K562 (cell line): ENCODE measurements around the gene COLEC12. TPM values are rescaled to one million over a fixed set of nuclear protein-coding genes. Genes with fewer than 3 reads are reported as not detected.

Source experiments
- ATAC-seq: fragments of 200-7000 bp; cut with Tn5 transposase; 3 replicates; pipeline ENCODE4 v1.9.1; 2020; ENCODE audit warnings: moderate library complexity
- BruUV-seq: library from RNA; stranded (reverse); fragments of 400-500 nt; replicated peaks from 2 replicates; lab custom pipeline; 2021; lab: Mats Ljungman, UMichigan
- CTCF ChIA-PET: fragments of 300-600 bp; formaldehyde crosslinking; extraction: SDS; loops from one replicate; lab custom pipeline; 2021; ENCODE audit warnings: low intra/inter-chr PET ratio; lab: Yijun Ruan, JAX
- POLR2A ChIA-PET: fragments of 300-600, 350-650 bp; sonication (Branson Sonifier 250); formaldehyde crosslinking; extraction: SDS; loops from one replicate; lab custom pipeline; 2021; ENCODE audit warnings: antibody characterized with exemption, inconsistent platforms; lab: Yijun Ruan, JAX
- DNase-seq, 4 experiments: peaks; one replicate each; pipeline versions ENCODE4 v3.0.0 to v3.0.0-alpha.2; 2011 to 2018; ENCODE audit warnings: low spot score in 3 of 4, mixed read lengths in 3 of 4; ENCODE audit errors: extremely low read depth in 1 of 4
- FAIRE-seq: peaks from 2 replicates; lab custom pipeline; 2011; peaks lifted over from hg19 to GRCh38; lab: Jason Lieb, UNC
- H2AFZ ChIP-seq: 2 replicates; pipeline ENCODE4 v1.6.0; 2011; ENCODE audit warnings: low read depth, low read length, control low read depth, inconsistent platforms
- H3K27ac ChIP-seq: fragments of 200-600 bp; 3 replicates; pipeline ENCODE4 v1.8.0; 2011; ENCODE audit warnings: low read depth, mild to moderate bottlenecking, control low read depth, inconsistent platforms, low read length, moderate library complexity, mixed read lengths; ENCODE audit errors: extremely low read depth
- H3K27me3 ChIP-seq, 2 experiments: fragments of 300-600 bp in 1 of 2; 2 replicates in 1 of 2; 3 replicates in 1 of 2; pipeline versions ENCODE4 v1.6.0 to v1.8.0; 2011; ENCODE audit warnings: inconsistent platforms in 2 of 2, low read length in 2 of 2, mild to moderate bottlenecking in 1 of 2, mixed read lengths in 1 of 2, moderate library complexity in 1 of 2; ENCODE audit not compliant: control insufficient read depth in 2 of 2, insufficient read depth in 2 of 2
- H3K36me3 ChIP-seq: fragments of 300-600 bp; 3 replicates; pipeline ENCODE4 v1.8.0; 2011; ENCODE audit warnings: mild to moderate bottlenecking, low read length, inconsistent platforms; ENCODE audit not compliant: control insufficient read depth, insufficient read depth
- H3K4me1 ChIP-seq, 2 experiments: fragments of 200-600 bp in 1 of 2; replicated peaks in 1 of 2; 2 replicates in 1 of 2; 3 replicates in 1 of 2; pipeline versions ENCODE4 v1.5.1 to v1.8.0; 2011; ENCODE audit warnings: inconsistent platforms in 2 of 2, low read length in 2 of 2, mild to moderate bottlenecking in 1 of 2, mixed read lengths in 1 of 2, moderate library complexity in 1 of 2; ENCODE audit not compliant: control insufficient read depth in 2 of 2, insufficient read depth in 2 of 2
- H3K4me2 ChIP-seq: 2 replicates; pipeline ENCODE4 v1.6.1; 2011; ENCODE audit warnings: low read length, control low read depth, inconsistent platforms, mixed read lengths; ENCODE audit not compliant: insufficient read depth
- H3K4me3 ChIP-seq: fragments of 200-600 bp; sonication (generic), shearing (Covaris generic); 2 replicates; pipeline ENCODE4 v1.5.1; 2016; ENCODE audit warnings: control low read depth, inconsistent platforms
- H3K79me2 ChIP-seq: fragments of 200-600 bp; 3 replicates; pipeline ENCODE4 v1.8.0; 2011; ENCODE audit warnings: low read length, inconsistent platforms; ENCODE audit not compliant: control insufficient read depth, insufficient read depth
- H3K9ac ChIP-seq, 2 experiments: 2 replicates each; pipeline versions ENCODE4 v1.6.0 to v1.6.1; 2011; ENCODE audit warnings: low read depth in 2 of 2, low read length in 2 of 2, control low read depth in 1 of 2, inconsistent platforms in 1 of 2, mild to moderate bottlenecking in 1 of 2, mixed read lengths in 1 of 2; ENCODE audit not compliant: insufficient read depth in 1 of 2
- H3K9me1 ChIP-seq: one replicate; pipeline ENCODE4 v1.6.0; 2011; ENCODE audit warnings: inconsistent platforms, mild to moderate bottlenecking, low read length, moderate library complexity; ENCODE audit not compliant: control insufficient read depth, insufficient read depth
- H3K9me3 ChIP-seq: replicated peaks from 2 replicates; pipeline ENCODE4 v1.5.1; 2011; ENCODE audit warnings: low read depth, low read length, inconsistent platforms; ENCODE audit not compliant: control insufficient read depth, insufficient read depth
- H4K20me1 ChIP-seq: replicated peaks from 2 replicates; pipeline ENCODE4 v1.6.1; 2011; ENCODE audit warnings: low read length, inconsistent platforms, mixed read lengths; ENCODE audit not compliant: control insufficient read depth, insufficient read depth
- EP300 ChIP-seq: IDR thresholded peaks from 2 replicates; pipeline ENCODE4 v1.6.1; 2012; ENCODE audit warnings: low read length, improper control_type of control experiment
- HMGN3 ChIP-seq: IDR thresholded peaks from 2 replicates; pipeline ENCODE4 v1.6.1; 2011; ENCODE audit warnings: borderline replicate concordance, low read depth, mild to moderate bottlenecking, mixed read lengths, low read length; ENCODE audit not compliant: insufficient read length; ENCODE audit errors: extremely low read depth
- IRF2 ChIP-seq: sonication (generic); formaldehyde crosslinking; IDR thresholded peaks from 2 replicates; pipeline ENCODE4 v1.8.1; 2022; ENCODE audit warnings: mild to moderate bottlenecking, missing genetic modification reagents
- RFX1 ChIP-seq: fragments of 450-650 bp; IDR thresholded peaks from 2 replicates; pipeline ENCODE4 v1.6.1; 2016; ENCODE audit warnings: mild to moderate bottlenecking, moderate library complexity
- WGBS: fragments of 100-300 bp; shearing (Covaris generic); methylation state at CpG from one replicate; pipeline ENCODE4 v1.1.6; 2016; ENCODE audit warnings: low coverage, mixed read lengths; ENCODE audit not compliant: insufficient coverage; ENCODE audit errors: missing lambda C conversion rate; 5-methylcytosine and 5-hydroxymethylcytosine counted together
- in situ Hi-C: fragments of 300-500 bp; cut with MboI; formaldehyde crosslinking; loops from 4 replicates; pipeline ENCODE4 v1.15.0; 2018; ENCODE audit warnings: inconsistent platforms, mixed read lengths
- intact Hi-C: fragments of 100-400 bp; cut with micrococcal nuclease; formaldehyde crosslinking; loops from 2 replicates; pipeline ENCODE4 v1.14.2; 2022
- polyA plus RNA-seq, 8 experiments: library from polyadenylated mRNA; depleted of rRNA in 4 of 8; stranded (reverse) in 5 of 8; unstranded in 3 of 8; fragments of >200 nt; fragmentation: Nextera tagmentation in 2 of 8; fragmentation: Illumina TruSeq in 1 of 8; extraction: Ambion mirVana in 2 of 8; extraction: Trizol in 1 of 8; gene quantifications; 2 replicates each; pipeline versions ENCODE4 v1.2.1 to v1.2.3, GENCODE V29; 2011 to 2014; ENCODE audit warnings: inconsistent platforms in 1 of 8, missing spikeins in 1 of 8
- total RNA-seq, 7 experiments: library from RNA; depleted of rRNA in 6 of 7; stranded (reverse); fragments of >200 nt in 6 of 7; fragmentation: Illumina TruSeq in 2 of 7; extraction: Trizol in 2 of 7; gene quantifications; 2 replicates each; pipeline versions ENCODE4 v1.2.1 to v1.2.3, GENCODE V29; 2011 to 2021; ENCODE audit warnings: low replicate concordance in 1 of 7
- TF ChIP-seq, protein P1 (sequence below), 3 experiments: fragments of 200-800 bp in 1 of 3; sonication (Bioruptor generic) in 1 of 3; sonication (generic) in 1 of 3; formaldehyde crosslinking in 1 of 3; IDR thresholded peaks; 2 replicates each; pipeline versions ENCODE4 v1.6.1 to v1.8.0; 2016 to 2022; ENCODE audit warnings: mild to moderate bottlenecking in 2 of 3, missing compliant biosample characterization in 2 of 3, missing genetic modification characterization in 2 of 3, missing genetic modification reagents in 1 of 3
- TF ChIP-seq, protein P2 (sequence below): fragments of 450-650 bp; IDR thresholded peaks from 2 replicates; pipeline ENCODE4 v1.7.0; 2016; ENCODE audit warnings: borderline replicate concordance
- TF ChIP-seq, protein P3 (sequence below): sonication (generic); formaldehyde crosslinking; IDR thresholded peaks from 2 replicates; pipeline ENCODE4 v1.8.0; 2022; ENCODE audit warnings: mild to moderate bottlenecking, missing genetic modification reagents

Gene COLEC12
- total and polyA plus RNA-seq, 9 of the 15 experiments (the other 6 are each of a cell fraction or from before 2014, with no cell fraction given), result 0.04 TPM; not detected in 8

DNA sequence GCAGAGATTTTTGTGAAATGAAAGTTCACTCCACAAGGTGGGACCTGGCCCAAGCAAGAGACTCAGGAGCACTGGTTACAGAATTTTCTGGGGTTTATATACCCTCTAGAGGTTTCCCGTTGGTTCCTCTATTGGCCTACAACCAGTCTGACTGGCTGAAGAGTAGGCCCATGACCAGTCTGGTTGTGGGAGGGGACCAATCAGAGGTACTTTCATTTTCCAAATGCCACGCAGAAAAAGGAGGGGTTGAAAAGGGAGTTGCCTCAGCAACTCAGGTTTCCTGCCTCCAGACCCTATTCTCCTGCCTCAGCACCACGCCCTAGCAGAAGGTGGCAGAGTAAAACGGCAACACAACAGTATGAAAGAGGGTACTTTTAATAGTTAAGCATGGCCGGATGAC, 98.4 kb downstream of the COLEC12 start:
- H3K79me2 ChIP-seq, result no peaks in the 10 kb centered on the region
- H3K27me3 ChIP-seq, result peaks cover 15 to 18% of the 10 kb centered on the region in 2 experiments
- no peak for DNase-seq
- no peak overlapping the region for H2AFZ ChIP-seq
- BruUV-seq, result no TSS peak
- H3K4me2 ChIP-seq, result no peak overlapping the region
- no peak overlapping the region for H3K27ac ChIP-seq
- no peak overlapping the region for H3K4me3 ChIP-seq
- H3K9me1 ChIP-seq, result no peaks in the 10 kb centered on the region
- CTCF ChIA-PET, result no interaction called here
- 1% methylated on average over 5 of the region's 5 CpGs for WGBS
- no peaks in the 10 kb centered on the region for H3K36me3 ChIP-seq
- POLR2A ChIA-PET, result no interaction called here
- H4K20me1 ChIP-seq, result no peaks in the 10 kb centered on the region
- intact Hi-C loops, result no loop called here
- no peak overlapping the region for H3K9ac ChIP-seq
- no peak for FAIRE-seq
- TF ChIP-seq RFX1 (peak; percentile 23; the same call in 1 of the 2 replicates), IRF2 (no peak), HMGN3 (no peak), EP300 (no peak)
- TF ChIP-seq, protein P1, sequence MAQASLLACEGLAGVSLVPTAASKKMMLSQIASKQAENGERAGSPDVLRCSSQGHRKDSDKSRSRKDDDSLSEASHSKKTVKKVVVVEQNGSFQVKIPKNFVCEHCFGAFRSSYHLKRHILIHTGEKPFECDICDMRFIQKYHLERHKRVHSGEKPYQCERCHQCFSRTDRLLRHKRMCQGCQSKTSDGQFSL (CRISPR knock-in tag; IDR thresholded peaks at IDR 0.05), result no peak
- TF ChIP-seq, protein P1 (tag; IDR thresholded peaks at IDR 0.05), result no peak
- TF ChIP-seq, protein P2, sequence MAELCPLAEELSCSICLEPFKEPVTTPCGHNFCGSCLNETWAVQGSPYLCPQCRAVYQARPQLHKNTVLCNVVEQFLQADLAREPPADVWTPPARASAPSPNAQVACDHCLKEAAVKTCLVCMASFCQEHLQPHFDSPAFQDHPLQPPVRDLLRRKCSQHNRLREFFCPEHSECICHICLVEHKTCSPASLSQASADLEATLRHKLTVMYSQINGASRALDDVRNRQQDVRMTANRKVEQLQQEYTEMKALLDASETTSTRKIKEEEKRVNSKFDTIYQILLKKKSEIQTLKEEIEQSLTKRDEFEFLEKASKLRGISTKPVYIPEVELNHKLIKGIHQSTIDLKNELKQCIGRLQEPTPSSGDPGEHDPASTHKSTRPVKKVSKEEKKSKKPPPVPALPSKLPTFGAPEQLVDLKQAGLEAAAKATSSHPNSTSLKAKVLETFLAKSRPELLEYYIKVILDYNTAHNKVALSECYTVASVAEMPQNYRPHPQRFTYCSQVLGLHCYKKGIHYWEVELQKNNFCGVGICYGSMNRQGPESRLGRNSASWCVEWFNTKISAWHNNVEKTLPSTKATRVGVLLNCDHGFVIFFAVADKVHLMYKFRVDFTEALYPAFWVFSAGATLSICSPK, result no peak
- TF ChIP-seq, protein P3, sequence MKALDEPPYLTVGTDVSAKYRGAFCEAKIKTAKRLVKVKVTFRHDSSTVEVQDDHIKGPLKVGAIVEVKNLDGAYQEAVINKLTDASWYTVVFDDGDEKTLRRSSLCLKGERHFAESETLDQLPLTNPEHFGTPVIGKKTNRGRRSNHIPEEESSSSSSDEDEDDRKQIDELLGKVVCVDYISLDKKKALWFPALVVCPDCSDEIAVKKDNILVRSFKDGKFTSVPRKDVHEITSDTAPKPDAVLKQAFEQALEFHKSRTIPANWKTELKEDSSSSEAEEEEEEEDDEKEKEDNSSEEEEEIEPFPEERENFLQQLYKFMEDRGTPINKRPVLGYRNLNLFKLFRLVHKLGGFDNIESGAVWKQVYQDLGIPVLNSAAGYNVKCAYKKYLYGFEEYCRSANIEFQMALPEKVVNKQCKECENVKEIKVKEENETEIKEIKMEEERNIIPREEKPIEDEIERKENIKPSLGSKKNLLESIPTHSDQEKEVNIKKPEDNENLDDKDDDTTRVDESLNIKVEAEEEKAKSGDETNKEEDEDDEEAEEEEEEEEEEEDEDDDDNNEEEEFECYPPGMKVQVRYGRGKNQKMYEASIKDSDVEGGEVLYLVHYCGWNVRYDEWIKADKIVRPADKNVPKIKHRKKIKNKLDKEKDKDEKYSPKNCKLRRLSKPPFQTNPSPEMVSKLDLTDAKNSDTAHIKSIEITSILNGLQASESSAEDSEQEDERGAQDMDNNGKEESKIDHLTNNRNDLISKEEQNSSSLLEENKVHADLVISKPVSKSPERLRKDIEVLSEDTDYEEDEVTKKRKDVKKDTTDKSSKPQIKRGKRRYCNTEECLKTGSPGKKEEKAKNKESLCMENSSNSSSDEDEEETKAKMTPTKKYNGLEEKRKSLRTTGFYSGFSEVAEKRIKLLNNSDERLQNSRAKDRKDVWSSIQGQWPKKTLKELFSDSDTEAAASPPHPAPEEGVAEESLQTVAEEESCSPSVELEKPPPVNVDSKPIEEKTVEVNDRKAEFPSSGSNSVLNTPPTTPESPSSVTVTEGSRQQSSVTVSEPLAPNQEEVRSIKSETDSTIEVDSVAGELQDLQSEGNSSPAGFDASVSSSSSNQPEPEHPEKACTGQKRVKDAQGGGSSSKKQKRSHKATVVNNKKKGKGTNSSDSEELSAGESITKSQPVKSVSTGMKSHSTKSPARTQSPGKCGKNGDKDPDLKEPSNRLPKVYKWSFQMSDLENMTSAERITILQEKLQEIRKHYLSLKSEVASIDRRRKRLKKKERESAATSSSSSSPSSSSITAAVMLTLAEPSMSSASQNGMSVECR, result no peak
- in situ Hi-C loops, result no loop called here
- no peaks in the 10 kb centered on the region for H3K9me3 ChIP-seq
- no peak for ATAC-seq
- H3K4me1 ChIP-seq, result no peaks in the 10 kb centered on the region
